ENCODE results near the gene CCNT2.
A peak's percentile ranks its signal among the peaks of the same experiment; 100 is the strongest.
"Not testable (repeated sequence)": the region's sequence is repeated elsewhere in the genome, so short reads cannot be mapped to it uniquely, and the experiment has no call there.

The CCNT2 gene

DNA sequence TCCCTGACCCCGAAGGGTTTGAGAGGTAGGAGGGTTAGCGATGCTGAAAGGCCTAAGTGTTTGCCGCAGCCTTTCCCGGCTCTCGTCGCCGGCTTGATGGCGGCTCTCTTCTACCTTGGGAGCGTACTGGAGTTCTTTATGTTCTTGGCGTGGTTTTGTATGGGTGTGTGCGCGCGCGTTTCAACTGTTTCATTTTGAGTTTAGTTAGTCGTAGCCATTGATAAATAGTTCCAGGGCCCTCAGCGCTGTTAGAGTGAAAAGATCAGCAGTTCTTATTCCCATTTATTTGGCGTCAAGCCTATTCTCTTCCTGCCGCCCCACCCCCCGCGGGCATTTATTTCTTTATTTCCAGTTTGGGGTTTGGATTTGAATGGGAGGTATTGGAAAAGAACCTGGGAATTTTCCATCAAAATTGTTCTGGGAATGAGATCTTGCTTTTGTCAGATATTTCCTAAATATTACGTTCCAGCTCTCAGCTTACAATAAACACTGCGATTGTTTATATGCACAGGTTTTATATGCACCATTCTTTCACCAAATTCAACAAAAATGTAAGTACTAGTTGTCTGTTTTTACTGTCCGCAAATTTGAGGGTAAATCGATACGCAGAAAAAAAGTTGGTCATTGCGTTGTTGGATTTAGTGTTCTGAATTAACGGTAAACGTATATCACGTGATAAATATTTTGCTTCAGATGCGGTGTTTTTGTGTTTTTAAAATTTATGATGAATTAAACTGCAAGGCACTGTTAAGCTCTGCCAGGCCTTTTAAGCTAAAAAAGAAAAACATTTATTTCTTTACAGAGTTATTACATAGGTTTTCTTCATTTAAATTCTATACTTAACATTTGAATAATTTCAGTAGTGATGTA, 954 bp downstream of the CCNT2 start:
- DNase-seq = no peak

- DNase-seq = no peak
These were observed 6.3 kb downstream of the CCNT2 start for GRCh38 chr2:134924912-134925311.

- DNase-seq = no peak
These were observed 7.8 kb downstream of the CCNT2 start for GRCh38 chr2:134926231-134926931.

- DNase-seq = no peak
These were observed 8.6 kb downstream of the CCNT2 start for GRCh38 chr2:134927195-134927594.

- no peak for DNase-seq
These were observed 14.4 kb downstream of the CCNT2 start for GRCh38 chr2:134932864-134933526.

GRCh38 chr2:134933732-134934131, 15.1 kb downstream of the CCNT2 start:
- no peak for DNase-seq

DNA sequence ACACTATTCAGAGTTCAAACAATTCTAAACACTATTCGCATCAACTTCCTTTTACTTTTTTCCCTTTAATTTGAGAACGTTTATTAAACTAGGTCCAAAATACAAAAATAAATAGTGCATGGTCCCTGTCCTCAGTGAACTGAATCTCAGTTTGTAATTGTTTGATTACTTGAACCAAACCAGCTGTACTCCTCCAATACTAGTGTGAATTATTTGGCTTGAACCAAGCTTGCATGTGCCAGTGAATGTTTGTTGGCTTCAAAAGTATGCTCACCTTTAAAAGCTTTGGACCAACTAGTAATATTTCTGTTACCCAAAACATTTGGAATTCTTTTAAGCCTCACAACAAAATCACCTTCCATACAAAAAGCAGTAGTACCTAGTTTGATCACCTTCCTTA, 15.5 kb downstream of the CCNT2 start:
- DNase-seq = no peak

- no peak for DNase-seq
These were observed 16.0 kb downstream of the CCNT2 start for GRCh38 chr2:134934641-134935040.

DNA sequence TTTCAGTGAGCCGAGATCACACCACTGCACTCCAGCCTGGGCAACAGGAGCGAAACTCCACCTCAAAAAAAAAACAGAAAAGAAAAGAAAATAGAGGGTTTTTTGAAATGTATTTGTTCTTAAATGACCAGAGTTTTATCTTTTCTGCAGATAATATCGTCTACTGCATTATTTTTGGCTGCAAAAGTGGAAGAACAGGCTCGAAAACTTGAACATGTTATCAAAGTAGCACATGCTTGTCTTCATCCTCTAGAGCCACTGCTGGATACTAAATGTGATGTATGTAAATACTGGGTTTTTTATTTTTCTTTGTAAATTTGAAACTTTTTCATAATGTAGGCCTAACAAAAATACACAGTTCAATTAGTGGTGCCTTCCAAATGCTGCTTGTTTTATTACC, 18.1 kb downstream of the CCNT2 start:
- DNase-seq = peak; percentile 5

DNA sequence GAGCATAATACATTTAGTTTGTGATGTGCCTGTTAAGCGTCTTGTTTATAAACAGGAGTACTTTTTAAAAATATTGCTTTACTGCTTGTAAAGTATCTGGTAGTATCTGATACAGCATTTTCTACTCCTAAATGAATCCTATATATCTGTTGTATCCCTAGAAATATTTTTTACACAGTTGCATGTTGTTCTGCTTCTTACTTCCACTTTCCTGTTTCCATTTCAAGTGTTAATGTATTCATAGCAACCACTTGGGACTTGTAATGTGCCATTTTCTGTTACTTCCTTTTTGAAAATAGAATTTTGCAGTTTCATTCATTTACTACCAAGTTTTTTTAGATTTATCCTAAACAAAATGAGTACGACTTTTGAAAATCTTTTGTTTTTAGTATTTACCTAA, 24.9 kb downstream of the CCNT2 start:
- no peak for DNase-seq

- DNase-seq = no peak
These were observed 26.4 kb downstream of the CCNT2 start for GRCh38 chr2:134944975-134945374.

GRCh38 chr2:134946073-134946472, 27.5 kb downstream of the CCNT2 start:
- DNase-seq = no peak

- DNase-seq = no peak
These were observed 31.5 kb downstream of the CCNT2 start for GRCh38 chr2:134949981-134950708.

DNA sequence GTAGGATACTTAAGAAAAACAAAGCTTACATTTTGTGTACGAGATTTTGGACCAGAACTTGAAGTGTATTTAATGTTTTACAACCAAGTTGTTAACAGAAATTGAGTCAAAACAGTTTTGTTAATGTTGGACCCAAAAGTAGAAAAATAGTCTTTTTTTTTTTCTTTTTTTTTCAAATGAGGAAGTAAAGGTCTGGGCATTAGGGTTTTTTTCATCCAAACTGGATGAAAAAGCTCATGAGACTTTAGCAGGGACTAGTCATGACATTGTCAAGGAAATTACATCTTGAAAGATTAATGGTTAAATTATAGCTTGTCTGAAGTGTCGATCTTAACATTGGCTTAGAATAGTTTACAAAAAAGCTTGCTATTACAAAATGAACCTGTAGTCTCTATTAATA, 32.3 kb downstream of the CCNT2 start:
- no peak for DNase-seq

DNA sequence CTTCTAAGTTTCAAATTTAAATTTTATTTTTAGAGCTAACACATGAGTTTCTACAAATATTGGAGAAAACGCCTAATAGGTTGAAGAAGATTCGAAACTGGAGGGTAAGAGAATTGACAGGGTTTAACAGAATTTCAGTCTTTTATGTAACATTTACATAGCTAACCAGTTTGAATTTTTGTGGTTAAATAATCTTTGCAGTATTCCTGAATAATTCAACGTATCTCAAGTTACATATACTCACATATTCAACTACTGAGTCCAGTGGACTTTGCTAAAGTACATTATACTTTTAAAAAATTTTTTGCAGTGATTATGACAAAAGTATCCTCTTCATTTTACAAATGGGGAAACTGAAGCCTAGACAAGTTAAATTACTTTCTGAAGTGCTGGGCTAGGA, 34.0 kb downstream of the CCNT2 start:
- DNase-seq = no peak

- no peak for DNase-seq
These were observed 35.4 kb downstream of the CCNT2 start for GRCh38 chr2:134954065-134954464.

DNA sequence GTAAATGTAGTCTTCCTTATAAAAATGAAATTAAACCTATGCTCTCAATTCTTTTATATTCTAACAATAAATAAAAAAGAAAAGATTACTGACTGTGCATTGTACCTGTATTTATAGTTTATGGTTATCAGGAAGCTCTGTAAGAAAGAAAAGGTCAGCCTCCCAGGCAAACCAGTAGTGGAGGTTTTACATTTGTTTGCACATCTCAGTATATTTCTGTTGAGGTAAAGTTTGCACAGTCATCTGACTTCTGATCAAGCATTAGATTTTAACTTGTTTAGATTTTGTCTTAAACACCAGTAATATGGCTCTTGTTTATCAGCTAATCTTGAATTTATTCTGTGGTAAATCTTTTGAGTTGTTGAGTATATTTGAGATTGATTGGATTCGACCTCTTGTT, 37.1 kb downstream of the CCNT2 start:
- DNase-seq = no peak

DNA sequence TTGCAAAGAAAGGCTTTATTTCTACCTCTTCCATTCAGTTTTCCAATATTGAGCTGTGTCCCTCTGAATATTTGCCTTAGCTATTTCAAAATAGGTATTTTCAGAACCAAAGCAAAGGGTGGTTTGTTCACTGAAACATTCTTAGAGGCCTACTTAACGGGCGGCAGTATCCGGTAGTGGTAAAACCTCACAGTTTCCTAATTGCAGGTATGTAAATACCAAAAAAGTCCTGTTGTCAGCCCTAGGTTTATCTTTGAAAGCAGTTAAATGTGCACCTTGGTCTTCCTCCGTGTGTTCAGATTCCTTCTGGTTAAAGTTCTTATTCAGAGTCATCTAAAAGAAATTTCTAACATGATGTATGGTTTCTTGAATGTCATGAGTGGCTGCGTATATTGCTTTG, 38.9 kb downstream of the CCNT2 start:
- DNase-seq = no peak

GRCh38 chr2:134967166-134967565, 48.5 kb downstream of the CCNT2 start:
- DNase-seq = not testable (repeated sequence)

DNA sequence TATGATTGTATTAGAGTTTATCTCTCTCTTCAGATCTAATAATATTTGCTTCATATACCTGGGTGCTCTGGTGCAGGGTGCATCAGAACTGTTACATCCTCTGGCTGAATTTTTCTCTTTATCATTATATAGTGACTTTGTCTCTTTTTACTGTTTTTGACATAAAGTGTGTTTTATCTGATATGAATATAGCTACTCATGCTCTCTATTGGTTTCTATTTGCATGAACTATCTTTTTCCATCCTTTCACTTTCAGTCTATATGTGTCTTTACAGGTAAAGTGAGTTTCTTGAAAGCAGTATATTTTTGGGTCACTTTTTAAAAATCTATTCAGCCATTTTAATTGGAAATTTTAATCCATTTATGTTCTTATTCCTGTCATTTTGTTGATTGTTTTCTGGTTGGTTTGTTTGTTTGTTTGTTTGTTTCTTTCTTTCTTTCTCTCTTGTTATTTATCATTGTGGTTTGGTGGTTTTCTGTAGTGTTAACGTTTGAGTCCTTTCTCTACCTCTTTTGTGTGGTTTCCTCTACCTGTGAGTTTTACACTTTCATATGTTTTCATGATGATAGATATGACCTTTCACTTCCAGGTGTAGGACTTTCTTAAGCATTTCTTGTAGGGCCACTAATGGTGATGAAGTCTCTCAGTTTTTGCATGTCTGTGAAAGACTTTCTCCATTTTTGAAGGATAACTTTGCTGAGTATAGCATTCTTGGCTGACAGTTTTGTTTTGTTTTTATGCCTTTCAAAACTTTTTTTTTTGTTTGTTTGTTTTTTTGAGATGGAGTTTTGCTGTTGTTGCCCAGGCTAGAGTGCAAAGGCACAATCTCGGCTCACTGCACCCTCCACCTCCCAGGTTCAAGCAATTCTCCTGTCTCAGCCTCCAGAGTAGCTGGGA, 54.9 kb downstream of the CCNT2 start:
- no peak for DNase-seq

DNA sequence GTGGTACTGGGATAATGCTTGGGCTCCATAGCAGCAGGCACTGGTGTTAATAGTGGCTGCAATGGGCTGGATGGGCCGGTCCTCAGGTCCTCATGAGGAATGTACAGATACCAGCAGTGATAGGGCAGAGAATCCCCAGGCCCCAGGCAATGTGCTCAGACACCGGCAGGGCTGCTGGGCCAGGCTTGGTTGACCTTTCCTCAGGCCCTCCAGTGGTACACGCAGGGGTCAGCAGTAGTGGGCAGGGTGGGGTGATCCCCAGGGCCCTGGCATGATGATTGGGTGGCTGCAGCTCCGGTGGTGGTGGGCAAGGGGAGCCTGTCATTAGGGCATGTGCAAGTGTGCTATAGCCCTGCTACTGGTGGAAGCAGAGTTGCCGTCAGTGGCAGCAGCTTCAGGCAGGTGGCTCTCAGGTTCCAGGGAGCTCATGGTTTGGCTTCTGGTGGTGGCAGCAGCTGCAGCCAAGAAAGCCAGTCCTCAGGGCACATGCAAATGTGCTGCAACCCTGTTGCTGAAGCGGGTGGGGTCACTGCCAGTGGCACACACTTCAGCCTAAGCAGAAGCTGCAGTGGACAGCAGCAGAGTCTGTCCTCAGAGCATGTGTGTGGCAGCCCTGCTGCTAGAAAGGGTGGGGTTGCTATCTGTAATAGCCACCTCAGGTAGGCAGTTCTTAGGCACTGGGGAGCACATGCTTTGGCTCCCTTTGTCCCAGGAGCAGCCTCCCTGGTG, 56.8 kb downstream of the CCNT2 start:
- no peak for DNase-seq
